ENCODE results near the gene ZNF516.

DNA sequence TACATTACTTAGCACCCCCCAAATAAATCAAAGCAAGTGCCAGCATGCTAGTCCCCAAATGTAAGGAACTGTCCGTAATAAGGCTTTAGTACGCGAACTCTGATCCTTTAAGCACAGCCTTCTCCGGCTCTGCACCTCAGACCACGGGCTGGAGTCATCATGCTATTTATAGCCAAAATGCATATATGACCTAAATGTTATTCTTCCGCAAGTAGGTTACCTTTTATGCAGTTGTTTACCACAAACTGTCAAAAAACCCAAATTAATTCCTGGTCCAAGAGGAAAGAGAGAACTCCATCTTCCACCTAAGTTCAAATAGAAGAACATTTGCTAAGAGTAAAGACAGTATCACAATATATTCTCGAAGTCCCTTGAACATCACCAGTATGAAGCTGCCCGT lies 42.7 kb downstream of the ZNF516 start:
- TF ChIP-seq, protein P1, sequence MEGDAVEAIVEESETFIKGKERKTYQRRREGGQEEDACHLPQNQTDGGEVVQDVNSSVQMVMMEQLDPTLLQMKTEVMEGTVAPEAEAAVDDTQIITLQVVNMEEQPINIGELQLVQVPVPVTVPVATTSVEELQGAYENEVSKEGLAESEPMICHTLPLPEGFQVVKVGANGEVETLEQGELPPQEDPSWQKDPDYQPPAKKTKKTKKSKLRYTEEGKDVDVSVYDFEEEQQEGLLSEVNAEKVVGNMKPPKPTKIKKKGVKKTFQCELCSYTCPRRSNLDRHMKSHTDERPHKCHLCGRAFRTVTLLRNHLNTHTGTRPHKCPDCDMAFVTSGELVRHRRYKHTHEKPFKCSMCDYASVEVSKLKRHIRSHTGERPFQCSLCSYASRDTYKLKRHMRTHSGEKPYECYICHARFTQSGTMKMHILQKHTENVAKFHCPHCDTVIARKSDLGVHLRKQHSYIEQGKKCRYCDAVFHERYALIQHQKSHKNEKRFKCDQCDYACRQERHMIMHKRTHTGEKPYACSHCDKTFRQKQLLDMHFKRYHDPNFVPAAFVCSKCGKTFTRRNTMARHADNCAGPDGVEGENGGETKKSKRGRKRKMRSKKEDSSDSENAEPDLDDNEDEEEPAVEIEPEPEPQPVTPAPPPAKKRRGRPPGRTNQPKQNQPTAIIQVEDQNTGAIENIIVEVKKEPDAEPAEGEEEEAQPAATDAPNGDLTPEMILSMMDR (IDR thresholded peaks at IDR 0.05): no peak
- TF ChIP-seq POLR2AphosphoS5 (IDR thresholded peaks at IDR 0.05): no peak
